ENCODE data around the gene TNFRSF1A.
"Not testable (repeated sequence)": the region's sequence is repeated elsewhere in the genome, so short reads cannot be mapped to it uniquely, and the experiment has no call there.

The TNFRSF1A gene

GRCh38 chr12:6342140-6342889 is 439 bp upstream of the TNFRSF1A start:
- Histone ChIP-seq H3K4me3 (ENCODE audit: extremely low read depth, insufficient read depth, low read length, poor library complexity, severe bottlenecking) (peak overlapping the region; percentile 95), H3K9me3 (ENCODE audit: control insufficient read depth, low read length) (no peaks in the 10 kb centered on the region), H3K27ac (ENCODE audit: low read depth, low read length, severe bottlenecking) (peak overlapping the region; percentile 72), H3K36me3 (ENCODE audit: control insufficient read depth, insufficient read depth, low read length) (peaks cover 24% of the 10 kb centered on the region), H3K4me1 (ENCODE audit: control insufficient read depth, insufficient read depth, low read length, poor library complexity, severe bottlenecking) (peaks cover 52% of the 10 kb centered on the region)
- 50 to 53% methylated on average over 2 to 5 of the region's 7 CpGs for WGBS, 2 experiments (ENCODE audit: insufficient coverage in 2 of 2)

GRCh38 chr12:6340745-6341416 is 995 bp downstream of the TNFRSF1A start:
- Histone ChIP-seq H3K36me3 (ENCODE audit: control insufficient read depth, insufficient read depth, low read length) (peaks cover 24% of the 10 kb centered on the region), H3K4me1 (ENCODE audit: control insufficient read depth, insufficient read depth, low read length, poor library complexity, severe bottlenecking) (peaks cover 59% of the 10 kb centered on the region), H3K27ac (ENCODE audit: low read depth, low read length, severe bottlenecking) (peak overlapping the region; percentile 72), H3K4me3 (ENCODE audit: extremely low read depth, insufficient read depth, low read length, poor library complexity, severe bottlenecking) (peak overlapping the region; percentile 95), H3K9me3 (ENCODE audit: control insufficient read depth, low read length) (no peaks in the 10 kb centered on the region)
- 2% methylated on average over 14 of the region's 15 CpGs for WGBS, 2 experiments (ENCODE audit: insufficient coverage in 2 of 2)

- no peaks in the 10 kb centered on the region for H3K9me3 ChIP-seq (ENCODE audit: control insufficient read depth, low read length)
- peak overlapping the region; percentile 95 for H3K4me3 ChIP-seq (ENCODE audit: extremely low read depth, insufficient read depth, low read length, poor library complexity, severe bottlenecking)
- WGBS, 2 experiments (ENCODE audit: insufficient coverage in 2 of 2), result 9 to 16% methylated on average over 8 of the region's 9 CpGs
- peak overlapping the region; percentile 72 for H3K27ac ChIP-seq (ENCODE audit: low read depth, low read length, severe bottlenecking)
- peaks cover 26% of the 10 kb centered on the region for H3K36me3 ChIP-seq (ENCODE audit: control insufficient read depth, insufficient read depth, low read length)
- peaks cover 62% of the 10 kb centered on the region for H3K4me1 ChIP-seq (ENCODE audit: control insufficient read depth, insufficient read depth, low read length, poor library complexity, severe bottlenecking)
Observed at GRCh38 chr12:6340032-6340638, 1.7 kb downstream of the TNFRSF1A start.

GRCh38 chr12:6338955-6339354 is 2.9 kb downstream of the TNFRSF1A start:
- 83 to 90% methylated on average over 2 to 3 of the region's 3 CpGs for WGBS, 2 experiments (ENCODE audit: insufficient coverage in 2 of 2)
- Histone ChIP-seq H3K4me3 (ENCODE audit: extremely low read depth, insufficient read depth, low read length, poor library complexity, severe bottlenecking) (peak overlapping the region; percentile 95), H3K4me1 (ENCODE audit: control insufficient read depth, insufficient read depth, low read length, poor library complexity, severe bottlenecking) (peaks cover 73% of the 10 kb centered on the region), H3K27ac (ENCODE audit: low read depth, low read length, severe bottlenecking) (no peak overlapping the region), H3K9me3 (ENCODE audit: control insufficient read depth, low read length) (no peaks in the 10 kb centered on the region), H3K36me3 (ENCODE audit: control insufficient read depth, insufficient read depth, low read length) (peaks cover 38% of the 10 kb centered on the region)

GRCh38 chr12:6338536-6338935 is 3.3 kb downstream of the TNFRSF1A start:
- WGBS, 2 experiments (ENCODE audit: insufficient coverage in 2 of 2), result 88 to 91% methylated on average over 1 to 4 of the region's 8 CpGs
- not testable (repeated sequence) for H3K9me3 ChIP-seq (ENCODE audit: control insufficient read depth, low read length); H3K4me3 ChIP-seq (ENCODE audit: extremely low read depth, insufficient read depth, low read length, poor library complexity, severe bottlenecking); H3K27ac ChIP-seq (ENCODE audit: low read depth, low read length, severe bottlenecking)
- Histone ChIP-seq H3K4me1 (ENCODE audit: control insufficient read depth, insufficient read depth, low read length, poor library complexity, severe bottlenecking) (peaks cover 73% of the 10 kb centered on the region), H3K36me3 (ENCODE audit: control insufficient read depth, insufficient read depth, low read length) (peaks cover 42% of the 10 kb centered on the region)

GRCh38 chr12:6337958-6338433 is 3.9 kb downstream of the TNFRSF1A start:
- peaks cover 47% of the 10 kb centered on the region for H3K36me3 ChIP-seq (ENCODE audit: control insufficient read depth, insufficient read depth, low read length)
- H3K27ac ChIP-seq (ENCODE audit: low read depth, low read length, severe bottlenecking), result peak overlapping the region; percentile 2
- H3K4me1 ChIP-seq (ENCODE audit: control insufficient read depth, insufficient read depth, low read length, poor library complexity, severe bottlenecking), result peaks cover 76% of the 10 kb centered on the region
- 71 to 75% methylated on average over 11 to 12 of the region's 12 CpGs for WGBS, 2 experiments (ENCODE audit: insufficient coverage in 2 of 2)
- H3K4me3 ChIP-seq (ENCODE audit: extremely low read depth, insufficient read depth, low read length, poor library complexity, severe bottlenecking), result no peak overlapping the region
- H3K9me3 ChIP-seq (ENCODE audit: control insufficient read depth, low read length), result no peaks in the 10 kb centered on the region

- peak overlapping the region; percentile 26 for H3K4me3 ChIP-seq (ENCODE audit: extremely low read depth, insufficient read depth, low read length, poor library complexity, severe bottlenecking)
- peak overlapping the region; percentile 99 for H3K27ac ChIP-seq (ENCODE audit: low read depth, low read length, severe bottlenecking)
- H3K9me3 ChIP-seq (ENCODE audit: control insufficient read depth, low read length), result no peaks in the 10 kb centered on the region
- H3K36me3 ChIP-seq (ENCODE audit: control insufficient read depth, insufficient read depth, low read length), result peaks cover 56% of the 10 kb centered on the region
- WGBS, 2 experiments (ENCODE audit: insufficient coverage in 2 of 2), result 54 to 60% methylated on average over 8 to 9 of the region's 15 CpGs
- H3K4me1 ChIP-seq (ENCODE audit: control insufficient read depth, insufficient read depth, low read length, poor library complexity, severe bottlenecking), result peaks cover 73% of the 10 kb centered on the region
Observed at GRCh38 chr12:6336889-6337853, 4.7 kb downstream of the TNFRSF1A start.

- 0% methylated on average over 9 to 10 of the region's 12 CpGs for WGBS, 2 experiments (ENCODE audit: insufficient coverage in 2 of 2)
- H3K4me3 ChIP-seq (ENCODE audit: extremely low read depth, insufficient read depth, low read length, poor library complexity, severe bottlenecking), result peak overlapping the region; percentile 26
Observed at GRCh38 chr12:6336079-6336888, 5.6 kb downstream of the TNFRSF1A start.

GRCh38 chr12:6335451-6336078 is 6.3 kb downstream of the TNFRSF1A start:
- H3K9me3 ChIP-seq (ENCODE audit: control insufficient read depth, low read length), result no peaks in the 10 kb centered on the region
- peak overlapping the region; percentile 19 for H3K4me3 ChIP-seq (ENCODE audit: extremely low read depth, insufficient read depth, low read length, poor library complexity, severe bottlenecking)
- H3K4me1 ChIP-seq (ENCODE audit: control insufficient read depth, insufficient read depth, low read length, poor library complexity, severe bottlenecking), result peaks cover 72% of the 10 kb centered on the region
- WGBS, 2 experiments (ENCODE audit: insufficient coverage in 2 of 2), result 20 to 34% methylated on average over 8 of the region's 11 CpGs
- H3K36me3 ChIP-seq (ENCODE audit: control insufficient read depth, insufficient read depth, low read length), result peaks cover 72% of the 10 kb centered on the region
- peak overlapping the region; percentile 99 for H3K27ac ChIP-seq (ENCODE audit: low read depth, low read length, severe bottlenecking)

More at GRCh38 chr12:6336079-6336888, 5.6 kb downstream of the TNFRSF1A start:
- peaks cover 72% of the 10 kb centered on the region for H3K4me1 ChIP-seq (ENCODE audit: control insufficient read depth, insufficient read depth, low read length, poor library complexity, severe bottlenecking)
- H3K9me3 ChIP-seq (ENCODE audit: control insufficient read depth, low read length), result no peaks in the 10 kb centered on the region
- peaks cover 64% of the 10 kb centered on the region for H3K36me3 ChIP-seq (ENCODE audit: control insufficient read depth, insufficient read depth, low read length)
- peak overlapping the region; percentile 99 for H3K27ac ChIP-seq (ENCODE audit: low read depth, low read length, severe bottlenecking)

All from mesodermal cell (in vitro differentiated cells).